ENCODE results near the gene PYCARD. TPM values are rescaled to one million over a fixed set of nuclear protein-coding genes. Genes with fewer than 3 reads are reported as not detected.

The PYCARD gene
- total RNA-seq, 1 donor from 2014 or later: 2.9 TPM

Other genes starting within 250 kb of the PYCARD start
- 15.0 to 18.0 TPM (median 15.8 TPM) in 3 replicates for gene SETD1A, start 245.0 kb downstream of the PYCARD start, total RNA-seq
- 10.8 to 12.4 TPM (median 12.3 TPM) in 3 replicates for gene HSD3B7, start 217.6 kb downstream of the PYCARD start, total RNA-seq
- 1.4 to 4.0 TPM (median 1.7 TPM) in 3 replicates for gene STX1B, start 192.1 kb downstream of the PYCARD start, total RNA-seq
- gene STX4, start 169.2 kb downstream of the PYCARD start, total RNA-seq: 43.4 to 54.1 TPM (median 48.0 TPM) in 3 replicates
- 14.1 to 18.9 TPM (median 15.2 TPM) in 3 replicates for gene ZNF668, start 128.5 kb downstream of the PYCARD start, total RNA-seq
- gene ZNF646, start 128.3 kb downstream of the PYCARD start, total RNA-seq: 13.8 to 17.3 TPM (median 15.2 TPM) in 3 replicates
- 3.3 to 7.0 TPM (median 5.9 TPM) in 3 replicates for gene PRSS53, start 113.8 kb downstream of the PYCARD start, total RNA-seq
- gene VKORC1, start 108.0 kb downstream of the PYCARD start, total RNA-seq: 167 to 199 TPM (median 193 TPM) in 3 replicates
- 36.3 to 44.5 TPM (median 41.9 TPM) in 3 replicates for gene BCKDK, start 94.4 kb downstream of the PYCARD start, total RNA-seq
- gene KAT8, start 85.1 kb downstream of the PYCARD start, total RNA-seq: 28.3 to 43.2 TPM (median 34.7 TPM) in 3 replicates
- not detected in 3 replicates for gene PRSS8, start 67.0 kb downstream of the PYCARD start, total RNA-seq
- 0.35 to 0.39 TPM in 2 of 3 replicates, not detected in the other for gene PRSS36, start 52.7 kb downstream of the PYCARD start, total RNA-seq
- 226 to 414 TPM (median 231 TPM) in 3 replicates for gene FUS, start 22.6 kb downstream of the PYCARD start, total RNA-seq
- not detected in 3 replicates for gene TRIM72, start 11.4 kb upstream of the PYCARD start, total RNA-seq
- gene PYDC1, start 14.4 kb upstream of the PYCARD start, total RNA-seq: not detected in 3 replicates
- not detected in 3 replicates for gene ITGAM, start 57.2 kb upstream of the PYCARD start, total RNA-seq
- not detected in 3 replicates for gene ITGAX, start 152.4 kb upstream of the PYCARD start, total RNA-seq
- not detected in 3 replicates for gene ITGAD, start 190.6 kb upstream of the PYCARD start, total RNA-seq
- not detected in 3 replicates for gene COX6A2, start 225.6 kb upstream of the PYCARD start, total RNA-seq
- gene ZNF843, start 240.0 kb upstream of the PYCARD start, total RNA-seq: 2.3 to 3.7 TPM (median 2.8 TPM) in 3 replicates

Measured in chondrocyte (in vitro differentiated cells).